ENCODE measurements around the gene SLC9A7. TPM values are rescaled to one million over a fixed set of nuclear protein-coding genes. Genes with fewer than 3 reads are reported as not detected.

SLC9A7 gene
- total and polyA plus RNA-seq, 2 of the 13 experiments (the other 11 are each of a cell fraction or from before 2014, with no cell fraction given): 5.8 to 7.2 TPM

DNA sequence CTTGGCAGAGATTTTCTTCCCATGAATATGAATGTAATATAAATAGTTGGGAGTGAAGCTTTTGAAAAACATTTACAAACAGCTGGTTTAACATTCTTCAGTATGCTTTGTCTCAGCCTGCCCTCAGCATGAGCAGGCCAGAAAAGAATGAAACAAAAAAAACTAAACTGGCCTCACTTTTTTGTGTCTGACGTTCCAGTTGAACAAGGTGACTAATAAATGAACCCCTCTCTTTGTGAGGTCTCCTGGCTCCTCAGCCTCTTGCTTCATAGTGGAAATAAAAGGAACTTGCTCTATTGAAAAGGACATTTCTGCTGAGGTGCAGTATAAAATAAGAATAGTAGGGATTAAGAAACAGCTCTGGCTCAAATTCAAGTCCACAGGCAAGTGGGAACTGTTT, 176.0 kb downstream of the SLC9A7 start:
- BruUV-seq (replicated peaks): no TSS peak
- Histone ChIP-seq H2AFZ (ENCODE audit: low read length) (no peak overlapping the region), H3K9me3 (ENCODE audit: low read length) (no peaks in the 10 kb centered on the region), H3K4me3 (replicated peaks in 1 of 3; ENCODE audit: insufficient read depth in 1 of 3, low read depth in 2 of 3, low read length in 3 of 3) (no peak overlapping the region), H3K27ac (ENCODE audit: extremely low read length, insufficient read depth, low read length) (no peak overlapping the region), H4K20me1 (ENCODE audit: insufficient read depth, low read length) (no peaks in the 10 kb centered on the region), H3K4me2 (ENCODE audit: low read depth, low read length) (no peak overlapping the region), H3K79me2 (ENCODE audit: insufficient read depth, low read length) (peaks cover 8% of the 10 kb centered on the region), H3K36me3 (replicated peaks in 1 of 2; ENCODE audit: control insufficient read depth in 1 of 2, insufficient read depth in 2 of 2, low read length in 2 of 2) (peaks cover 0 to 3% of the 10 kb centered on the region in 2 experiments; a peak in 1 of 5 replicates), H3K4me1 (ENCODE audit: insufficient read depth, low read length) (peaks cover 23% of the 10 kb centered on the region), H3K27me3 (ENCODE audit: control insufficient read depth in 1 of 2, insufficient read depth in 2 of 2, low read length in 2 of 2) (no peaks in the 10 kb centered on the region), H3K9ac (ENCODE audit: insufficient read depth, low read depth, low read length) (no peak overlapping the region)
- intact Hi-C loops (cut with micrococcal nuclease; ENCODE audit: unreplicated experiment) (no loop called here), in situ Hi-C loops (cut with HindIII; ENCODE audit: extremely low pct_ligation_motif_present, low pct_unique_long_range_greater_than_20kb) (no loop called here)
- 81% methylated on average over 1 of the region's 1 CpG for WGBS (ENCODE audit: low lambda C conversion rate)
- ChIA-PET CTCF (ENCODE audit: low intra/inter-chr PET ratio, low total read pairs) (no interaction called here), POLR2A (no interaction called here)
- DNase-seq (ENCODE audit: low spot score) (no peak), FAIRE-seq (no peak), ATAC-seq (no peak)
- TF ChIP-seq, protein P1, sequence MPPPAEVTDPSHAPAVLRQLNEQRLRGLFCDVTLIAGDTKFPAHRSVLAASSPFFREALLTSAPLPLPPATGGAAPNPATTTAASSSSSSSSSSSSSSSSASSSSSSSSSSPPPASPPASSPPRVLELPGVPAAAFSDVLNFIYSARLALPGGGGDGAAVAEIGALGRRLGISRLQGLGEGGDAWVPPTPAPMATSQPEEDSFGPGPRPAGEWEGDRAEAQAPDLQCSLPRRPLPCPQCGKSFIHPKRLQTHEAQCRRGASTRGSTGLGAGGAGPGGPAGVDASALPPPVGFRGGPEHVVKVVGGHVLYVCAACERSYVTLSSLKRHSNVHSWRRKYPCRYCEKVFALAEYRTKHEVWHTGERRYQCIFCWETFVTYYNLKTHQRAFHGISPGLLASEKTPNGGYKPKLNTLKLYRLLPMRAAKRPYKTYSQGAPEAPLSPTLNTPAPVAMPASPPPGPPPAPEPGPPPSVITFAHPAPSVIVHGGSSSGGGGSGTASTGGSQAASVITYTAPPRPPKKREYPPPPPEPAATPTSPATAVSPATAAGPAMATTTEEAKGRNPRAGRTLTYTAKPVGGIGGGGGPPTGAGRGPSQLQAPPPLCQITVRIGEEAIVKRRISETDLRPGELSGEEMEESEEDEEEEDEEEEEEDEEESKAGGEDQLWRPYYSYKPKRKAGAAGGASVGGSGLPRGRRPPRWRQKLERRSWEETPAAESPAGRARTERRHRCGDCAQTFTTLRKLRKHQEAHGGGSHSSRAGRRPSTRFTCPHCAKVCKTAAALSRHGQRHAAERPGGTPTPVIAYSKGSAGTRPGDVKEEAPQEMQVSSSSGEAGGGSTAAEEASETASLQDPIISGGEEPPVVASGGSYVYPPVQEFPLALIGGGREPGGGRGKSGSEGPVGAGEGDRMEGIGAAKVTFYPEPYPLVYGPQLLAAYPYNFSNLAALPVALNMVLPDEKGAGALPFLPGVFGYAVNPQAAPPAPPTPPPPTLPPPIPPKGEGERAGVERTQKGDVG (CRISPR knock-in tag; IDR thresholded peaks at IDR 0.05; ENCODE audit: borderline replicate concordance): no peak
- no peak for TF ChIP-seq KLF13 (CRISPR knock-in tag; IDR thresholded peaks at IDR 0.05)
- no peak for TF ChIP-seq RARA (CRISPR knock-in tag; IDR thresholded peaks at IDR 0.05)
- no peak for TF ChIP-seq FOXA1 (IDR thresholded peaks at IDR 0.05)
- TF ChIP-seq FOXA1 (CRISPR knock-in tag; IDR thresholded peaks at IDR 0.05): no peak
- TF ChIP-seq PAX8 (CRISPR knock-in tag; IDR thresholded peaks at IDR 0.05; ENCODE audit: borderline replicate concordance): no peak
- no peak for TF ChIP-seq DNMT3B (CRISPR knock-in tag; conservative IDR thresholded peaks at IDR 0.05)
- TF ChIP-seq ZNF160 (CRISPR knock-in tag; IDR thresholded peaks at IDR 0.05): no peak
- TF ChIP-seq MAFK (conservative IDR thresholded peaks at IDR 0.05 in 1 of 2, IDR thresholded peaks at IDR 0.05 in 1 of 2; ENCODE audit: low read length in 2 of 2): no peak
- TF ChIP-seq MXD4 (CRISPR knock-in tag; IDR thresholded peaks at IDR 0.05): no peak
- TF ChIP-seq, protein P2, sequence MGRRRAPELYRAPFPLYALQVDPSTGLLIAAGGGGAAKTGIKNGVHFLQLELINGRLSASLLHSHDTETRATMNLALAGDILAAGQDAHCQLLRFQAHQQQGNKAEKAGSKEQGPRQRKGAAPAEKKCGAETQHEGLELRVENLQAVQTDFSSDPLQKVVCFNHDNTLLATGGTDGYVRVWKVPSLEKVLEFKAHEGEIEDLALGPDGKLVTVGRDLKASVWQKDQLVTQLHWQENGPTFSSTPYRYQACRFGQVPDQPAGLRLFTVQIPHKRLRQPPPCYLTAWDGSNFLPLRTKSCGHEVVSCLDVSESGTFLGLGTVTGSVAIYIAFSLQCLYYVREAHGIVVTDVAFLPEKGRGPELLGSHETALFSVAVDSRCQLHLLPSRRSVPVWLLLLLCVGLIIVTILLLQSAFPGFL (CRISPR knock-in tag; IDR thresholded peaks at IDR 0.05): no peak
- no peak for TF ChIP-seq CCAR2 (optimal IDR thresholded peaks at IDR 0.05; ENCODE audit: low read depth, low read length)
- no peak for TF ChIP-seq ZNF766 (CRISPR knock-in tag; IDR thresholded peaks at IDR 0.05; ENCODE audit: borderline replicate concordance)
- no peak for TF ChIP-seq ZNF432 (CRISPR knock-in tag; IDR thresholded peaks at IDR 0.05; ENCODE audit: borderline replicate concordance)

Data from HepG2 (cell line).